ENCODE results near the gene AOPEP.

Gene AOPEP

DNA sequence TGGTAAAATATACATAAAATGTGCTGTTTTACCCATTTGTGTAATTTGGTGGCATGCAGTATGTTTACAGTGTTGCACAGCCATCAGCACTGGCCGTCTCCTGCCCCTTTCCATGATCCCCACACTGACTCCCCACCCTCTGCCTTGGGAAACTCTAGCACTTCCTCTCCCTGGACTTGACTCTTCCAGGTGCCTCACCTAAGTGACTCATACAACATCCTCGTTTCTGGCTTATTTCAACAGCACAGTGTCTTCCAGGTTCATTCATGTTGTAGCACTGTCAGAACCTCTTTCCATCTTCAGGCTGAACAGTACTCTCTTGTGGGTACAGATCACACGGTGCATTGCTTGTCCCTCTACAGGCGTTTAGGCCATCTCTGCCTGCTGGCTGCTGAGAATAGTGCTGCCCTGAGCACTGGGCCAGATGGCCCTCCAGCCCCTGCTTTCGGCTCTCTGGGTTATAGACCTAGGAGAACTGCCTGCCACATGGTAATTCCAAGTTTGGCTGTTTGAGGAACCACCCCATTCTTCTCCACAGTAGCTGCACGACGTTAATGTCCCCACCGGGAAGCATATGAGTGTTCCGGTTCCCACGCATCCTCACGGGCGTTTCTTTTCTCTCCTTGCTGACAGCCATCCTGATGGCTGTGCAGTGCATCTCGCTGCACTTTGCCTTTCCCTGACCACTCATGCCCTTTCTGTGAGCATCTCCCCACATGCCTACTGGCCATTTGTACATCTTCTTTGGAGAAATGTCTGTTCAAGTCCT is 379.2 kb downstream of the AOPEP start:
- no peak for DNase-seq

DNA sequence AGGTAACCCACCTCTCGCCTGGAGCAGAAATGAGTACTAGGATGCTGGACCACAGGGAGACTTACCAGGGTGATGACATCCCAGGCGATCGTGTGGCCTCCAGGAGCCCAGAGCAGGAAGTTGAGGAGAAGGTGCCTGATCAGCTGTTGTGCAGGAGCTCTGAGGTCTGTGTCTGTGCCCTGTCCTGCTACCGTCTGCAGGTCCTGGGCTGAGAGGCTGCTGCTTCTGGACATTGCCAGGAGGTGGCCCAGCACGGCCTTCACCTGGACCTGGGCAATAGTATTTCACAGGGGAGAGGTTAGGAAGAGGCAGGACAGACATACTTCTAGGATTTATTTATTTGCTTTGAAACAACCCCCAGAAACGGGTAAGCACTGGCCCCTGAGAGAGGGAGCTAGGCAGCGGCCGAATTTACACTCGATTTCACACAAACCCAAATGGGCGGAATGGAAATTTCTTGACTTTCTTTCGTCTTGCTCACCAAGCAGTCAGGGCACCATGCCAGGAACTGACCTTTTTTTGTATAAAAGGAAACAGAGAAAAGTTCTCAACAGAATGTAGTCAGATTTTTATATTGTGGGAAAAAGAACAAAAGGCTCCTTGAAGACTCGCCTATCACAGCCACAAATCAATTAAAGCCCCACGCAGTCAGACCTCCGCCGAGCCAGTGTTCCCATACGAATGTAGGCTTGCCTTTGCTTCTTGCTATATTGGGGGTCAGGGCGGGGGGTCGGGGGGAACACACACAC is 380.7 kb downstream of the AOPEP start:
- no peak for DNase-seq

DNA sequence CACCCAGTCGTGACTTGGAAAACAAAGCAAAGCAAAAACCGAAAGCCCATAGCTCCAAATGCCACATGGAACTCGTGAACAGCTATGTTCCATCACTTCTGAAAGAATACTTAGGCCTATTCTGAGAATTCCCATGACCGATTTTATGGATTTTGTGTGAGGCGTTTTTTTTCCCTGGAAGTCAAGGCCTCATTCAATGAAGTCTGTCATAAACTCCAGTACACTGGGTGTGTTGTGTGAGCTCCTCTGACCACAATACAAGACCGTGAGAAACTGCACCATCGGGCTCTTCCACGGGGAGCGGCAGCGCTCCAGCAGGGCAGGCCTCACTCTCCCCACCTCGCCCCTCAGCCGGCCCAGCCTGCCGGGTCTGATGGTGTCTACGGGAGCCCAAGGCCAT is 381.5 kb downstream of the AOPEP start:
- no peak for DNase-seq

DNA sequence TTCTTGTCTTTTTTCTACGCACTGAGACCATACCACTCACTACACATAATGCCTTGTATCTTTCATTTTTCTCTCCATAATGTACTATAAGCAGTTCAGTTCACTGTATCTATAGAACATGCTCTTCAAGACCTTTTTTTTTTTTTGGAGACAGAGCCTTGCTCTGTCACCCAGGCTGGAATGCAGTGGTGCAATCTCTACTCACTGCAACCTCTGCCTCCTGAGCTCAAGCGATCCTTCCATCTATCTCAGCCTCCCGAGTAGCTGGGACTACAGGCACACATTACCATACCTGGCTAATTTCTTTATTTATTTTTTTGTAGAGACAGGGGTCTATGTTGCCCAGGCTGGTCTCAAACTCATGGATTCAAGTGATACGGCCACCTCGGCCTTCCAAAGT is 382.3 kb downstream of the AOPEP start:
- DNase-seq: no peak

DNA sequence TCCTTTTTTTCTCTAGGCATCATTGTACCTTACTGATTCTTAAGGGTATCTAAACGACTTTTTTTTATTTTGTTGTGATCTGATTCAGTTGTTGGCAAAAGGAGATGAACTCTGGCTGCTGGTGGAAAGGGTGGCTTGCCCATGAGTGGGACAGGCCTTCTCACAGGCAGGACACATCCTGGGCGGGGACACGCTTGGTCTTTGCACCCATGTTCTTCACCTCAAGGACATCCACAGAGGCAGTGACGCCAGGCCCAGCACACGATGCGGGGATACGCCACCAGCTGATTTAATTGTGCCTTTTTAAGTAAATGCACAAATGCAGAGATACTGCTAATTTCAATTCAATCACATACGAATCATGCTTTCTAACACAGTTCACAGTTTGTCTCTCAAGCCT is 383.0 kb downstream of the AOPEP start:
- no peak for DNase-seq

DNA sequence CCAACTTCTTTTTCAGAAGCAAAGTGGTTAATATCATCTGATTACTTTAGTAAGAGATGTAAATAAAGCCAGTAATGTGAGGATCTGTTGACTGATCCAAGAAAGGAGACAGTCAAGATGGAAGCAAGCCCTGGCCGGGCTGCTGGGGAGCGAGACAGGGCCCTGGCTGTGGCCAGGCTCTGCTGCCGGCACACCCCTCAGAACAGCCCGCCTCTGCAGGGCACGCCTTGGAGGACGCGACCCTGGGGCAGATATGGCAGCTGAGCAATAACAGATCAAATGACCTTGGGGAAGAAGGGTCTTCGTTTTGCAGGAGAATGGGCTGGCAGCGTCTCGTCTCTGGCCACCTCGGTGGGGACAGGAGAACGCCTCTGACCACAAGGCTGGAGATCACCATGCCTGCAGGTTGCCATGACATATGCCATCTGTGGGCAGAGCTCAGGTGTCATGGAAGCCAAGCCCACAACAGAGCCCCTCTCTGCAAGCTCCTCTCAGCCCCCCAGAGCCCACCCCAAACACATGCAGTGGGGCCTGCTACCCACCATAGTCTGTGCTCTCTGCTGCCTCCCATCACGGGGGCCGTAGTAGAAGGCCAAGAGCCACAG is 384.5 kb downstream of the AOPEP start:
- DNase-seq: no peak

DNA sequence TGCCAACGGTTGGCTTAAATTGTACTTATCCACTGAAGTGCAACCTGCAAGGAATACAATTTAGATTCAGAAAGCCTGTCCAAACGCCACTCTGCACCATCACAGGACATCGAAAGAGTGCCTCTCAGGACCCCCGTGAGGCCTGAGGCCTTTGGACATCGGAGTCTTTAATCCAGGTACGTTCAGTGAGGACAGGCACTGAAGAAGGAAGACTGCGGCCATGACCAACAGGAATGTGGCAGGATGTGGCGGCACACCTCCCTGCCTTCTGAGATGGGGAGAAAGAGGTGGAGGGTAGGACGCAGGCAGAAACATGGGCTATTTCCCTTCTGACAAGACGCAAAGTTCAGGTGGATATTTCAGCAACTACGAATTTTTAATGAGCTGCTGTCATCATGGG is 385.2 kb downstream of the AOPEP start:
- no peak for DNase-seq

DNA sequence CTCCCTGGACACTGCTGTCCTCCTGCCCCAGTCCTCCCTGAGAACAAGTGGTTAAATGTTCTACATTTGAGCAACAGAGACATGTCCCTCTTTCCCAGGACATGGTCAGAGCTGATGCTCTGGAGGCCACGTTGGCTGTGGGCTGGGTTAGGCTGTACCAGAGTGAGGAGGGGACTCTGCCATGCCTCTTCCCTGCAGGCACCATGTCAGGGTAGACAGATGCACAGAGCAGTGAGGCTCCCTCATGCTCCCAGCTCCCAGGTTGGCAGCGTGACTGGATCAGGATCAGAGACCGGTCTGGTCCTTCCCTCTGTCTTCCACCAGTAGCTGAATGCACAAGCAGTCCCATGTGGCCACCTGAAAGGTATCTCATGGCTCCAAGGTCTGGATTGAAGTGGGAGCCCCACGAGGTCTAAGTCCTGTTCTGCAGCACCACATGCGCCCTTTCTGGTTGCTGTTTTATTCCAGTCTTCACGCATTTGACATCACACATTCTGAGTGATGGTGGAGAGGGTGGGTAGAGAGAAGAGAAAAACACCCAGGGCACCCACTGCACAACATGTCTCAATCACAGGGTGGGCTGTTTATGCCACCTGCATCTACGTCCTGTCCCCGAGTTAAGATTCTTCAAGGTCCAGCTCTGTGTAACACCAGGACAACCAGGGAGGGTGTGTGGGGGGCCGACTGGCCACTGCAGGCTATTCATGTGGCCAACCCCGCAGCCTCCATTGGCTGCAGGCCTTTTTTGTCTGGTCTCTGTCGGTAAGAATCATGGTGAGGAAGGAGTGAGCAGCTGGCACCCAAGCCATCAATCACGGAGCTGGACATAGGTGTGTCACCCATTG is 386.2 kb downstream of the AOPEP start:
- no peak for DNase-seq

DNA sequence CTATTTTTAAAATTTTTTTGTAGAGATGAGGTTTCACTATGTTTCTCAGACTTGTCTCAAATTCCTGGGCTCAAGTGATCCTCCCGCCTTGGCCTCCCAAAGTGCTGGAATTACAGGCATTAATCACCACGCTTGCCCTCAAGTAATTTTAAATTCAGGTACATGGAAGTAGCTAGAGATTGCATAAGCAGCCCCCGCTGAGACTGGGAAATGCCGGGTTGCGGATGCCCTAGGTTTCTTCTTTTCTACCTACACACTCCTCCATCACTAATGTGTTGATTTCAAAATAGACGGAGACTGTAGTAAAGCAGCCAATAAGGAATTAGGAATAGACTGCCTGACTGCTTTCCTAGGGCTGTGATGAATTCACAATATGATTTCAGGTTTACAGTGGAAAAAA is 388.6 kb downstream of the AOPEP start:
- no peak for DNase-seq

DNA sequence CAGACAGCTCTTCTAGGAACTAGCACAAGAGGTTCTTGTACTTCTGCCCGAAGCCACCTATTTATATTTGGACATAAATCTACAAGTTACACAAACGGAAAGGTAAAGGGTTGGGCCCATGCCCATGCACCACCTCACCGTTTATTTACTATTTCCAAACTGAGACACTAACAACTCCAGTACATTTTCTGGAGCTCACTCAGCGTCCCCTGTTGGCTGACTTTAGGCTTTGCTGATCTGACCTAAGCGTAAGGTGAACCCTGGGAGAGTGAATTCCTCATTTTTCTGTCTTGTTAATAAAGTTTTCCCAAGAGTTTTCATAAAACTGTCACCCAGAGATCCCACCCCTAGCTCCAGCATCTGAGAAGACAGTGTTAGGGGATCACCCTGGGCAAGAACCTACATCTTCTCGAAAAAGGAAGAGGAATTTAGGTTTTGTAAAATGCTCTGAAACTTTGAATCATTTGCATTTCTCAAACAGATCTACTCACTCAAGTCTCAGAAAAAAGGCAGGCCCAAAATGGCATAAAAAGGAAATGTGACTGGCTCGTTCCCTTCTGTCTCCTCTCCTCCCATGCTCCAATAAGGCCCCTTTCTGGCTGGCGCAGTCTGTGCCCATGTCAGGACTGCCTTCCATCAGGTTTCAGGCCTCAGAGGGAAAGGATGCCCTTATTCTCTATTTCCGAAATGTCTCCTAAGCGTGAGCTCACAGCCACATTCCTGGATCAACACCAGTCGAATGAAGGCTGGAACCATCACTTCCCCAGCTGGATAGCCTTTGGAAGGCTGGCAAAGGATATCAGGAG is 389.7 kb downstream of the AOPEP start:
- no peak for DNase-seq

DNA sequence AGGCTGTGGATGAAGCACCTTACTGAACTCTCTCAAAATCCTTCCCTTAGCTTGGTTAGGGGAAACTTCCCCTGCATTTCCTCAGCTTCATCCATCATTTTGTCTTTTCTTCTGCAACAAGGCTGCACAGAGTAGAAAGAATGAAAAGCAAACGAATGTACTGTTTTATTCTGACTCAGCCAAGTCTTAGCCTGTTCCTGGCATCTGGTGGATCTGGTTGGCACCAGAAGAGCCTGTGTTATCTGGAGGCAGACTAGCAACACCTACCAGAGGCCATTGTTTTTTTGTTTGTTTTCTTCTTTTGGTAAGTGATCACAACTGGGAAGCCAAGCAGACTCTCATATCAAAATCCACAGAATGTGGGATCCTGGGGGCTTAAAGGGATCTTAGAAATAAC is 390.3 kb downstream of the AOPEP start:
- DNase-seq: no peak

DNA sequence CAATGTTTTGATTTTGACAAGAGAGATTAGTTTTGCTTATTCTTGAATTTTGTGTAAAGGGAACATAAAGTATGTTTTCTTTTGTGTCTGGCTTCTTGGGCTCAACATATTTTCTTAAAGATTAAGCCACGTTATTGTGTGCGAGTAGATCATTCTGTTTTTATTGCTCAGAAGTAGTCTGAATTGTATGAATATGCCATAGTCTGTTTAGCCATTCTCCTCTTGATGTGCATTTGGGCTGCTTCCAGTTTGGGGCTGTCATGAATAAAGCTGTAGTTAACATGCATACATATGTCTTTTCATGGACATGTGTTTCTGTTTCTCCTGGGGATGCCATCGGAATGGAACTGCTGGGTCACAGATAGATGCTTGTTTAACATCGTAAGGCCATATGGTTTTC is 392.1 kb downstream of the AOPEP start:
- no peak for DNase-seq

DNA sequence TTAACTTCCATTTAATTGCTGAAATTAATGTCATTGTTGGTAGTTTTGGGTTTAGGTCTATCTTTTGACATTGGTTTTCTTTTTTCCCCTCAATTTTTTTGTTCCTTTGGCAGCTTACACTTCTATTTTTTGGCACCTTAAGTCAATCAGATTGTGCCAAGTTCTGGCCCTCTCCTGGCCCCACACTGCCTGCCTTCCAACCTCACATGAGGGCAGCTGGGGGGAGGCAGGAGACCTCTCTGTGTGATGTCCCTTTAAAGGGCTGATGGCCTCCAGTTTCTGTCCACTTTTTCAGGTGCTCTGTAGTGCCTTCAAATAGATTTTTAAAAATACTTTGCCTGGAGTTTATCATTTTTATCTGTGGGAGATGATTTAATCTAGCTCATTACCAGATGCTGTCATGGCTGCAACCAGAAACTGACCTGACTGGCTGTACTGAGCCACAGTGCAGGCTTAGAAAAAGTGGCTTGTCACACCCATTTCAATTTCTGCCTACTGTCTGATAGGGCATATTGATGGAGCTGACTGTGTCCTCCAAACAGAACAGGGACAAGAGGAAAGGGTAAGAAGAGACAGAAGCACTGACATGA is 394.4 kb downstream of the AOPEP start:
- DNase-seq: no peak

DNA sequence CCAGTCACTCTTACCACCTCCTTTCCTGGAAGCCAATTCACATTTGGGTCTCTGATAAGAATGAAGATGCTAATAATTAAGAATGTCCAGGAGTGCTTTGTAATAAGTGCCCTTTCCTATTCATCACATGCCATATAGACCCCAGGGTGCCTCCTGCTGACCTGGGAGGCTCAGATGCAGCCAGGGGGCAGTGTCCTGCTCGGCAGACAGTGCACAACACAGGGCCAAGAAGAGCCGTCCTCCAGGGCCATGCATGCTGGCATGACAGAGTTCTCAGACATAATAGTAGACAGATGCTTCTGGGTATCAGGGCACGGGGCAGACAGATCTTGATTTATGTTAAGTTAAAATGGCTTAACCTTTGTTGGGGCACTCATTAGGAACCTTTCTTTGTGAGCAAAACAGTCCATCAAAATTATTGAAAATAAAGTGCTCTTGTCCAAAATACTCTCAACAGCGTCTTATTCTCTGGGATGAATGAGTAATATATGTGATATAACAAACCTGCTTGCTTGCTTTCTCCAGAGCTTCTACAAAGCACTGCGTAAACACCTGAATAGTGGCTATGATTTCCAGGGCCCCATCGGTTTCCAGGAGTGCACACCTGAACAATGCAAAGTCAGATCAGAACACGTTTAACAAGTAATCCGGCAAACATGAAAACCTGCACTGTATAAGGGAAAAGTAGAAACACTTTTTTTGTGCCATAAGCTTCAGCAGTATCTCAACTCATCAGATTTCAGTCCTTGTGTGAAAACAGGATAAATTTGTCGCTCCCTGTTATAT is 398.3 kb downstream of the AOPEP start:
- no peak for DNase-seq

DNA sequence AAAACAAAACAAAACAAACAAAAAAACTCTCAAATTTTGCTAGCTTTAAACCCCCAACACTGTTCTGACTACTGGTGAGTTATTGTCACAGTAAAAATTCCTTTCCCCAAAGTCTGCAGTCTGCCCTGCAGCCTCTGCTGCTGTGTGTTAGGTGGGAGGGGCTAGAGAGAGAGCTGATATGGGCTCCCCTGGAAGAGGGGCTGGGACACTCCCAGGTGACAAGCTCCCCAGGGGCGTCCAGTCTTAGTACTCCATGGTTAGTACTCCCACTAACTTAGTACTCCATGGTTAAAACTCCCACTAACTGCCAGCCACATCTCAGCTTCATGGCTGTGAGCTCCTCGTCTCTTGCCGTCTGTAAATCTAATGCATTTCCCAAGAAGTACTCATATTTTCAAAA is 399.2 kb downstream of the AOPEP start:
- no peak for DNase-seq

DNA sequence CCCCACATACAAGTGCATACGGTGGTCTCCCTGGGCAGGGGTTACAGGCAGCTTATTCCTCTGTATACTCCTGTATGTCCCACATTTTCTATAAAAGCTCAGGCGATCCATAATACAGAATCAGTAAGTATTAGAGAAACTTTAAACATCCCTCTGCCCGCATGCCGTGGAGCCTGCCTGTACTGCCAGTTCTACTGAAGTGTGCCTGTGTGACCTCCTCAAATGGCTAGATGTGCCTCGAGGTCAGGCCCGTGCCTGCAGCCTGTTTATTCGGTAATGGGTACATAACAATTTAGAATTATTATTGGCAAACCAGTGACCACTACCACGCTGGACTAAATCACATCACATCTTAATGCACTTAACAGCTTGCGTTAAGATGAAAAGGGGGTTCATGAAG is 400.2 kb downstream of the AOPEP start:
- DNase-seq: no peak

DNA sequence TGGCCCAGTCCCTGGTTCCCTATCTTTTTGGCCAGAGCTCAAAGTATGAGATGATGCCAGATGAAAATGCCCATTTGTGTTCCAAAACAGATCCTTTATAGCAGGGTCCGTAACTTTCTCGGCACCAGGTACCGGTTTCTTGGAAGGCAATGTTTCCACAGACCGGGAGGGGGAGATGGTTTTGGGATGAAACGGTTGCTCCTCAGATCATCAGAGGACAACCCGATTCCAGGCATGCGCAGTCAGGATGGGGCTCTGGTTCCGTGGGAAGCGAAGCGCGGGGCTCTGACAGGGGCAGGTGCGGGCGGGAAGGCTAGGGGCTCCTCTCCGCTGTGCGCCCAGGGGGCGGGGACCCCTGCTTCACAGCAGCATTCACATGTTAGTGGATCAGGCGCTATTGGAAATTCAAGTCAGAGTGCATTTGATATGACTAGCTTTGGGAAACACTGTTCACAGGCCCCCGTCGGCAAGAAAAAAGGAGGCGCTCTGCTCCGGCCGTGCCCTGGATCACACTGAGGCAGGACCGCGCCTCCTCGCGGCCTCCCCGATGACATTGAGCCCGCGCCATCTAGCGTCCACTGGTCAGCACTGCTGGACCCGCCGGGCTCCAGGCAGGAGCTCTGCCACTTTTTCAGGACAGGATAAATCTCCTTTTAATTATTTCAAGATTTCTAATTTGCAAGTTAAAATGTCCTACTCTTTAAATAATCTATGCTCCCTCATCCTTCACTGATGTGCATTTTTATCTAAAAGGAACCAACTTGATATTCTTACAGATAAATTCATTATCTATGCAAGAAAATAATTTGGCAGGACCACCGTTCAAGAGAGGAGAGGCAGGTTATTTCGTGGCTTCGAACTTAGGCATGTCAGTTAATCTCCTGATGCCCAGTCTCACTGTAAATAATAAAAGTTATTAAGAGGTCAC is 401.0 kb downstream of the AOPEP start:
- peak; percentile 81 for DNase-seq

DNA sequence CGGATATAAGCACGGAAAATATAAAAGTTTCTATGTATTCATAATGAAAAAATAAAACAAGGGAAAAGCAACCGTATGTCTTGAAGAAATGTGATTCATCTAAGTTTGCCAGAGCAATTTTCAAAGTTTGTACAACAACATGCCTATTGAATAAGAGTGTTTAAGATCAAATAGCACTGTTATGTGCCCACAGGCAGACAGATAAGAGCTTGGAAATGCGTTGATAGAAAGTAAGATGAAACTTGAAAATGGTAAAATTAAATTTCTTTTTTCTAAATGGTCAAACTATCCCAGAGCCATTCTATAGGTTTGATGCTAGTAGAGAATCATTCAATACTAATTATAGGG is 401.7 kb downstream of the AOPEP start:
- no peak for DNase-seq

DNA sequence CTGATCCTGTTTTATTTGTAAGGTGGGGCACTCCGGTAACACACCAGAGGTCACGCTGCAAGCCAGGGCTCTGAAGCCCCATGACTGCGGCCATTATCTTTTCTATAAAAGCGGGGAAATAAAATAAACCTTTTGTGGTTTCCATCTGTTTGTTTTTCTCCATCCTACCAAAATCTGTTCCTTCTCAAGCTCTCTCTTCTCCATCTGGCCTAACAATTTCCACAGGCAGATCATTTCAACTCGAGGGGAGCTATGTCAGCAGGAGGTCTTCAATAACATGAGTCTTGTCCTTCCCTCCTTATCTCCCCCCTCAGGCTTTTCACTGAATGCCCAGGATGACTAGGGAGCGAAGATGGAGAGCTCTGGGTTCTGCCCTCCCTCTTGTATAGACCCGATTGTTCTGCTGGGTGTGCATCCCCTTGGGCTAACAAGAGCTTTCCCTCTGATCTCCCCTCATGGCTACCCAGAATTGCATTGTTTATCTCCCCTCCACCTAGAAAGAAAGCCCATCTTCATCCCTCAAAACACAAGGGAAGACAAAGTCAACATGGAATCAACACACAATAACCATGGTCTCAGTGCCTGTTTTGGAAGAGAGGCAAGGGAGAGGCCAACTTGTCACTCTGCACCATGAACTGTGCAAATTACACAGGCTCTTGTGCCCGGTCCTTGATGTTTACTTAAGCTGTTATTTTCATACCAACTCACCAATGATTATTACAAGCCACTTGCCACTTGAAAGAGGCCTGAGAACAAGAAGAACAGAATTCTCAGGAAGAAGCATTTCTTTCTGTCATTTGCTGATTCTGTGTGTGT is 403.2 kb downstream of the AOPEP start:
- no peak for DNase-seq
